Erythroblast (primary cell): ENCODE measurements around the gene ACAD10.

Experiments
- GATA1 ChIP-seq: IDR thresholded peaks from 2 replicates; pipeline ENCODE4 v1.6.1; 2011; ENCODE audit warnings: low read depth, mild to moderate bottlenecking, control low read depth, low read length, moderate library complexity
- POLR2A ChIP-seq: IDR thresholded peaks from 2 replicates; pipeline ENCODE4 v1.6.1; 2011; ENCODE audit warnings: mild to moderate bottlenecking, low read length

DNA sequence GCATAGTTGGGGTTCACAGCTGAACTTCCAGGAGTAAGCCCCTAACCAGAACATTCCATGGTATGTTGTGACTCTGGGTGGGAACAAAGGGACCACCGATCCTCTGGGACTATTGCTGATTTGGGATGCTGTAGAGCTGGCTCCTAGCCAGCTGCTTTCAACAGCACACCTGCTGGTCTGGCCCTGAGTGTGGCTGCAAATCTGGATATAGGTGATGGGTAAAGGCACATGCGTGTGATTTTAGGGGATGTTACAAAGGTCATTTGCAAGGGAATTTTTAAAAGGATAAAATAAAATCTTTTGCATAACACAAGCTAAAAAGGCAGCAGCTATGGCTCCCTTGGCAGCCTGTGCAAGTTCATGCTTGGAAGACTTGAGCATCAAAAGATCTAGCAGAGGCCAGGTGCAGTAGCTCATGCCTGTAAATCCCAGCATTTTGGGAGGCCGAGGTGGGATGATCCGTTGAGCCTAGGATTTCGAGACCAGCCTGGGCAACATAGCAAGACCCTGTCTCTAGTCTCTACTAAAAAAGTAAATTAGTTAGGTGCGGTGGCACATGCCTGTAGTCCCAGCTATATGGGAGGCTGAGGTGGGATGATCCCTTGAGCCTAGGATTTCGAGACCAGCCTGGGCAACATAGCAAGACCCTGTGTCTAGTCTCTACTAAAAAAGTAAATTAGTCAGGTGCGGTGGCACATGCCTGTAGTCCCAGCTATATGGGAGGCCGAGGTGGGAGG lies 82.5 kb downstream of the ACAD10 start:
- TF ChIP-seq POLR2A, result no peak
- TF ChIP-seq GATA1, result no peak
